Endothelial cell of umbilical vein (primary cell): ENCODE data around the gene HOXC11.
A peak's percentile ranks its signal among the peaks of the same experiment; 100 is the strongest.

ENCODE experiments used
- CTCF ChIP-seq, 2 donors: IDR thresholded peaks; 1 replicate in 1 of 2; 2 replicates in 1 of 2; pipeline ENCODE4 v1.5.1; 2011; ENCODE audit warnings: low read length in 2 of 2, mild to moderate bottlenecking in 2 of 2, moderate library complexity in 2 of 2, control low read depth in 1 of 2, inconsistent platforms in 1 of 2, low read depth in 1 of 2; ENCODE audit not compliant: insufficient read depth in 1 of 2; ENCODE audit errors: extremely low read depth in 1 of 2
- EZH2 ChIP-seq: IDR thresholded peaks from 2 replicates; pipeline ENCODE4 v1.6.1; 2012; ENCODE audit warnings: borderline replicate concordance, low read depth, mild to moderate bottlenecking, moderate library complexity, low read length, inconsistent platforms; ENCODE audit not compliant: severe bottlenecking
- FOS ChIP-seq: IDR thresholded peaks from 2 replicates; pipeline ENCODE4 v1.6.1; 2011; ENCODE audit warnings: mild to moderate bottlenecking, low read length, moderate library complexity, borderline replicate concordance; ENCODE audit not compliant: insufficient read depth
- JUN ChIP-seq: IDR thresholded peaks from 2 replicates; pipeline ENCODE4 v1.6.1; 2011; ENCODE audit warnings: borderline replicate concordance, low read depth; ENCODE audit not compliant: insufficient read length, insufficient read depth
- POLR2A ChIP-seq: IDR thresholded peaks from 2 replicates; pipeline ENCODE4 v1.6.1; 2012; ENCODE audit warnings: low read depth, mild to moderate bottlenecking, control low read depth, low read length
- POLR2AphosphoS5 ChIP-seq: IDR thresholded peaks from 2 replicates; pipeline ENCODE4 v1.6.1; 2012; ENCODE audit warnings: low read depth, mild to moderate bottlenecking, control low read depth, low read length, moderate library complexity; ENCODE audit not compliant: insufficient read depth

GRCh38 chr12:54014377-54015017 lies 41.6 kb downstream of the HOXC11 start:
- TF ChIP-seq CTCF (IDR thresholded peaks at IDR 0.05; ENCODE audit: extremely low read depth in 1 of 2, insufficient read depth in 1 of 2, low read depth in 1 of 2, low read length in 2 of 2), result no peak
- peak; percentile 93 for TF ChIP-seq EZH2
- no peak for TF ChIP-seq FOS
- TF ChIP-seq POLR2A, result no peak
- no peak for TF ChIP-seq POLR2AphosphoS5
- no peak for TF ChIP-seq JUN
